ENCODE data around the gene IRF2.
"Not testable (repeated sequence)": the region's sequence is repeated elsewhere in the genome, so short reads cannot be mapped to it uniquely, and the experiment has no call there.

The IRF2 gene

DNA sequence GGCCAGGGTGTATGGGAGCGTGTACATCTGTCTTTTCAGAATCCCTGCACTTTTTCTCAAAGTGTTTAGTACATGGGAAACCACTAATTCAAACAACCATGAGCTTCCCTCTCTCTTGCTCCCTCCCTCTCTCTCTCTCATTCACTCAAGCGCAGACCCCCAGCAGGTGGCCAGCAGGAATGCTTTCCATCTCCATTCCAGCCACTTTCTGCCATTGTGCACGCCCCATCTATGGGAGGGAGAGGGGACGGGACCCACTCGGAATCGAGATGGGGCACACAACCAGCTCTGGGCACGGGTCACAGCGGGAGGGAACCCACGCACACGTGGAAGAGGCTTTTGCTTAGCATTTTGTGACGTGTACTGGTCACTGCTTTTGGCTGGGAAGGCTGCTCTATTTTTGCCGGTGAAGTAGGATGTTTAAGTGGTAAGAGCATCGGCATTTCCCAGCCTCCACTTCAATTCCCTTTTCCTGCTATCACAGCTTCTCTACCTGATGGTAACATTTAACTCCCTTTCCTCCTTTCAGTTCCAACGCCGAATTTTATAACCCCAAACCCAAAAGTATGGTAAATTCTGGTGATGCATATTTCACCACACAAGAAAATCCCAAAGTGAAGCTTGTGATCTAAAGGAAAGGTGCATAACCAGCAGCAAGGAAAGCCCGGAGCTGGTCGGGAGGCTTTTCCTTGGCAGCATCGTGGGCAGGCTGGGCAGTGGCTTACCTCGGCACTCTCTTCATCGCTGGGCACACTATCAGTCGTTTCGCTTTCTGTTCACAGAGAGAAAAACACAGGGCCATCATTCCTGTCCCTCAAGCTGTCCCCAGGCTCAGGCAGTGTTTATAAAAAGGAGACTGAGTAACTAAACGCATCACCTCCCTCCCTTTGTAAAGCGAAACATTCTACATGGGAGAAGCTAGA, 84.1 kb downstream of the IRF2 start:
- DNase-seq (ENCODE audit: low spot score) = peak; percentile 70

DNA sequence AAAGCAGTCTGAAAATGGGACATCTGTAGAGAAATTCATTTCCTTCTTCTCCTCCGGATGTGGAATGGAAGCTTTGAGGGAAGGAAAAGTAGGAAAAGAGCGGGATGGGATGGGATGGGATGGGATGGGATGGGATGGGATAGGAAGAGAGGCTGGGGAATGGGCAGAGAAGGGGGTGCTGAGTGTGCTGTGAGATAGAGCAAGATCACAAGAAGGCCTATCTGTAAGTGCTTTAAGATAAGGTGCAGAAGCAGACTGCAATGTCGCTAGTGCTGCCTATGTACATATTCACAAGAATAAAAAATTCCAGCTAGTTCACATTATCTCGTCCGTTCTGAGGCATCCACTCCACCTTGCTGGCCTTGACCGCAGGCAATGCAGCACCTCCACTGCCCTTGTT, 86.2 kb downstream of the IRF2 start:
- no peak for DNase-seq (ENCODE audit: low spot score)

DNA sequence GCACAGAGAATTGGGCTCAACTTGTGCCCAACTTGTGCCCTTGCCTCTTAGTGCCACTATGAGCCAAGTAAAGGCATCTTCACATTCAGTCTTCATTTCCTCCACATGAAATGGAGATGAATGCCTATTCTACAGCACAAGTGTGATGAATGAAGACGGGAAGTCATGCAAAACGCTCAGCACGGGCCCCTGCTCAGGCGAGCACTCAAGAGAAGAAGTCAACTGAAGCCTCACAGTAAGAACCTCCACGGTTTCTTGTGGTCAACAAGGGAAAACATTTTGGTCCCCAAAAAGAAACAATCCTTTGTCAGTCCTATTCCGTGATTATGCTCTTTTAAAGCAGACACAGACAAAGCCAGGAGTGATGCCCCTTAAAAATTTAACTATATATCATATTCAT, 87.0 kb downstream of the IRF2 start:
- DNase-seq (ENCODE audit: low spot score) = peak; percentile 17

DNA sequence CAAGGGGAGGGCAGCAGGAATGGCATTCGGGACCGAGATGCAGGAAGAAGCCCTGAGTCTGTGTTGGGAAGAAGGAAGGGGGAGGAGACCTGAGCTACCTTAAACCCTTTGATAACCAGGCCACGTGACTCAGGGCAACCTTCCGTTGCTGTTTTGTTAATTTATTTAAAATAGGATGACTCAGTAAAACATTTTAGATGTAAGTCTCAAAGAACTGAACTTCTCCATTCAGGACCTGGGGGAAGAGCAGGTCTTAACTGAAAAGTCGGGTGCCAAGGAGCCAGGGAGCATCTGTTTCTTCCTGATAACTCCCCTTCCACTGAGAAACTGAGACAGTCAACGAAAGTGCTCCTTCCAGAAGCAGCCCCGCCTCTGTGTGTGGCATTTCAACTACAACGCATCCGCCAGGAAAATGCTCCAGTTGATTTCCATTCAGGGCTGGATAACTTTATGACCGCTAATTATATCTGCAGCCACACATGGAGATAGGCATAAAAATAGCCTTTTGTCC, 88.0 kb downstream of the IRF2 start:
- DNase-seq (ENCODE audit: low spot score) = peak; percentile 38

DNA sequence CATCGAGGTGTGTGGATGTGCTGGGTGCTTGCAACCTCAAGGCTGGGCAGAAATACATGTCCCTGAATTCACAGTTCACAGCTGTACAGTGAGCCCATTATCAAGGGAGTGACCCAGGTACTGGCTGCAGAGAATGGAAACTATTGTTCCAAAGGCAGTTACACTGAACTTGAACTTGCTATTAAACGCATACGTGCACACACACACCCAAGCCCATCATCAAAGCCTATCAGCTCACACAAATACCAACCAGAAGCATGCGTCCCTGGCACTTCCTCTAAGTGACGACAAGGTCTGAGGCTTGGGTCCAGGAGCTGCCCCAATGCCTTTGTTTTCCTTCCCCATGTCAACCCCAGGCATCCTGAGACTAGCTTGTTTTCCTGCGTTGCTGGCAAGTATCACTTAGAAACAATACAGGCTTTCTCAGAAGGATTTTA, 88.6 kb downstream of the IRF2 start:
- no peak for DNase-seq (ENCODE audit: low spot score)

DNA sequence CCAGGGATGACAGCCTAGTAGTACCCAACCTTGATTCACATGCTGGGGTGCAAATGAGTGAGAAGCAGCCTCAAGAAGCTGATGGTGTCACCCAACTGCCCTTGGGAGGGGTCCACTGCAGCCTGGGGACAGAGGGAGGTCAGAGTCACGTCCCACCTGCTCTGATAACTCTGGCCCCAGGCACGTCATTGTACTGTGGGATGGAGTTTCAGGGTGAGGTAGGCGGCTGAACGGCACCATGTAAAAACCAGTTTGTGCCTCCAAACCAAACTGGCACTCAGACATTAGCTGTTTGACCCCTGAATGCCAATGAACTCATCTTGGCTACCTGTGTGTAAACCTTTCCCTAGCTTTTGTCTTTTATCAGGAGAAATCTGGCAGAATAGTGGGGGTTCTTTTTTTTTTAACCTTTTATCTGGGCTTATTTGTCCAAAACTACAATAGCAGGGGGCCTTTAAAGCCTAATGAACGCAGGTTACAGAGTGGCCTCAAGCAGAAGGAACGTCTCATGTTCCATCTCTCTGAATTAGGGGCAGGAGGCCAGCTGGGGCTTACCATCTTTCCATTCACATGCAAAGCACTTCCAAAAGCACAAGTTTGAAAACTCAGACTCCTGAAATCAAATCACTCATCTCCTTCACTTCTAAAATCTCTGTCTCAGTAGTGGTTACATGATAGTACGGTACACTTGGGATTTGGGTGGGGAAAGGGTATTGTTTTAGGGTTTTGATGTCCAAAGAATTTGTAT, 89.4 kb downstream of the IRF2 start:
- DNase-seq (ENCODE audit: low spot score) = no peak

DNA sequence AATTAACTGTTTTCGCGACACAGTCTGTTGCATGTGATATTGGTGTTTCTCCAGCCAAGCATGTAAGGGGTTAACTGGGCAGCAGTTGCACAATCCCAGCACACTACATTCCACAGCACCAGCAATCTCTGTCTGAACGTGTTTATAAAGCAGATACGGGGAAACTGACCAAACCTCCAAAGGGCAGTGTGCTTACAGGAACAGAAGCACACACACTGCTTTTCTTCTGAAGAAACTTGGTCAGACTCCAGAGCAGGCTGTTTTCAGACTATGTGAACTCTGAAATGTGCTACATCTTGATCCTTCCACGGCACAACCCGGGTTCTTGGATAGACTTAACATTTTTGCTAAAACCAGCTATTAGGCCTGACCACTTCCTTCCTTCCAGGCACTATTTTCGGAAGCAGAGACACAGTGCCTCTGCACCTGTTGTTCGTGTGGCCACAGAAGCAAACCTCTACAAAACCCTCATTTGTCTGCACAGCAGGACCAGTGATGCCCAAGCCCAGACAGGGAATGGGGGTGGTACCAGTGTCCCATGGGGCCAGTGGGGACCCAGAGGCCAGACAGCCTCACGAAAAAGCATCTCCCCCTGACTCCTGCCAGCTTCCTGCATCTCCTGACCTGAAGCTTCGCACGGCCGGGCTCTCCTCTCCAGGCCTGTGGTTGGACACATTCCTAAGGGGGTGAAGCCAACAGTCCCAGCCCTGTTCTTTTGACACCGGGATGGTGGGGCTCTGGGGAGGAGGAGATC, 90.1 kb downstream of the IRF2 start:
- no peak for DNase-seq (ENCODE audit: low spot score)

DNA sequence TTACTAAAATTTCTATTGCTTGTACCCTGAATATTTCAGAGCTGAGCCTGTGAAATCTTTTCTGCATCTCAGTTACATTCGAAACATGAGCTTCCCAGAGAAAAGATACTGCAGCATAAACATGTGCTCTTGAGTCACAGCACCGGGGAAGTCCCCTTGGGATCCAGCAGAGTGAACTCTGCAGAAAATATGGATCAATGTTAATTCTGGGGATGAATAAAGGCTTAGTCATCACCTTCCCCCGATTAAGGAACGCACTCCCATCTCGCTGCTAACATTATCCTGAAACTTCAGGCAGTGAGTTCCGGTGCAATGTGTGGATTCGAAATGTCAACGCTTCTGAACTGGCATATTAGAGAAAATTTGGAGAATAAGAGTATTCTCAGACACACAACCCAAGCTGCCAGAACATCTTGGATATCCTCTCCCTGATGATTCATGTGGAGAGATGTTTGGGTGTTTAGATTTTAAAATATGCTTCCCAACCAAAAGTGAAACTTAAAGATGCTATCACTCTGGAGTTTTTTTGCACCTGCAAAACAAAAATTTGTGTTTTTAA, 90.8 kb downstream of the IRF2 start:
- no peak for DNase-seq (ENCODE audit: low spot score)

DNA sequence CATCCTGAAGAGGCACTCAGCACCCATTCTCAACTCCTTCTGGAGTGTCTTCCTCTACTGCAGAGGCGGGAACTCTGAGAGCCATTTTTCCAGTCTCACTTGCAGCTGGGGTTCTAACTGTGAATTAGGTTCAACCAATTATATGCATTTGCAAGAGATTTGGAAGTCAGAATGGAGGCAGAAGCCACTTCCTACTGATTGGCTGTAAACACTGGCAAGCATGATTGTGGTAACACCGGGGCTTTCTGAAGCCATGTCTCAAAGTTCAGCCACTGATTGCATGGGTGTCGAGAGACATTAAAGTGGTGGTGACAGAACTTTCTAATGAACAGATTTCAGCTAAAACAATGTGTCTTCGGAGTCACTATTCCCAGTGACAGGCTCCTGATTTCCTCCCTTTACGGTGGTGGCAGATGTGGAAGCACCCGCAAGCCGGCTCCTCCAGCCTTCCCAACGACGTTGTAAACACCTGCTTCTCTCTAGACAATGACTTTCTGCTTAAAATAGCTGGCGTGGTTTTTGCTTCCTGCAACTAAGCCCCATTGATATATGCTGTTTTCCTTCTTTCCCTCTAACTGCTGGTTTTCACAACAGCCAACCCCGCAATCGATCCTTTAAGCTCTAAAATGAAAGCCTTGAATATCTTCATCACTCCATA, 92.0 kb downstream of the IRF2 start:
- no peak for DNase-seq (ENCODE audit: low spot score)

DNA sequence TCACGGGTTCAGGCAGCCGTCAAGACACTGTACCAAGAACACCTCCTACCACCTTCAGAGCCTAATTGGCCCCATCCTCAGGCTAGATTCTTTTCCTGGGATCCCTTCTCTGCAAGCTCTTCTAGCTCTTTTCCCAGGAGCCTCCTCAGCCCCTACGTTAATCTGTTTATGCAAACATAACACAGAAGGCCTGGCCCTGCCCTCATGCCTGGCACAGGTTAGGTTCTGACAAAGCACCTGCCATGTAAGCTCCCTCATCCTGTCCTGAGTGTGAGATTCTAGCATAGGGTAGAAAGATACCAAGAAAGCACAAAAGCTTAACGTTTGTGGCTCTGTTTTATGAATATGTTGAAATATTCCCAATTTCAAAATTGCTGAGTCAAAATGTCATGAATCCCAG, 93.6 kb downstream of the IRF2 start:
- DNase-seq (ENCODE audit: low spot score) = no peak

DNA sequence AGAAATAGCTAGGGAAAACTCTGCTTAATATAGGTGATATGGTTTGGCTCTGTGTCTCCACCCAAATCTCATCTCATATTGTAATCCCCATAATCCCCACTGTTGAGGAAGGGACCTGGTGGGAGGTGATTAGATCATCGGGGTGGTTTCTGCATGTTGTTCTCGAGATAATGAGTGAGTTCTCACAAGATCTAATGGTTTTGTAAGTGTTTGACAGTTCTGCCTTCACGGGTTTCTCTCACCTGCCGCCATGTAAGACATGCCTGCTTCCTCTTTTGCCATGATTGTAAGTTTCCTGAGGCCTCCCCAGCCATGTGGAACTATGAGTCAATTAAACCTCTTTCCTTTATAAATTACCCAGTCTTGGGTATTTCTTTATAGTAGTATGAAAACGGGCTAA, 94.1 kb downstream of the IRF2 start:
- DNase-seq (ENCODE audit: low spot score) = not testable (repeated sequence)

DNA sequence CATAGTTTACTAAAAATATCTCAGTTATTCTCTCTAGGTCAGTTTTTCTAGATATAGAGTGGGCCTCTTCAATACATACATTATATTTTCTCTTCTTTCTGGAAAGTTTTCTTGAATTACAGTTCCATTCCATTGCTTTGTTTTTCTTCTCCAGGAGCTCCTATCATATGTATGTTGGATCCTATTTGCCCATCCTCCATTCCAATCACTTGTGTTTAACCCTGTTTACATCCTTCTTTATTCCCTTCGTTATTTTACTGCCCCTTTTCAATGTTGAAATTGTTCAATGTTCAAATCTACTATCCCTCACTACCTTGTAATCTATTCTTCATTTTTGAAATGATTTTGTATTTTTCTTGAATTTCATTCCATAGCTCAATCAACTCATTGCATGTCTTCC, 97.4 kb downstream of the IRF2 start:
- DNase-seq (ENCODE audit: low spot score) = no peak

DNA sequence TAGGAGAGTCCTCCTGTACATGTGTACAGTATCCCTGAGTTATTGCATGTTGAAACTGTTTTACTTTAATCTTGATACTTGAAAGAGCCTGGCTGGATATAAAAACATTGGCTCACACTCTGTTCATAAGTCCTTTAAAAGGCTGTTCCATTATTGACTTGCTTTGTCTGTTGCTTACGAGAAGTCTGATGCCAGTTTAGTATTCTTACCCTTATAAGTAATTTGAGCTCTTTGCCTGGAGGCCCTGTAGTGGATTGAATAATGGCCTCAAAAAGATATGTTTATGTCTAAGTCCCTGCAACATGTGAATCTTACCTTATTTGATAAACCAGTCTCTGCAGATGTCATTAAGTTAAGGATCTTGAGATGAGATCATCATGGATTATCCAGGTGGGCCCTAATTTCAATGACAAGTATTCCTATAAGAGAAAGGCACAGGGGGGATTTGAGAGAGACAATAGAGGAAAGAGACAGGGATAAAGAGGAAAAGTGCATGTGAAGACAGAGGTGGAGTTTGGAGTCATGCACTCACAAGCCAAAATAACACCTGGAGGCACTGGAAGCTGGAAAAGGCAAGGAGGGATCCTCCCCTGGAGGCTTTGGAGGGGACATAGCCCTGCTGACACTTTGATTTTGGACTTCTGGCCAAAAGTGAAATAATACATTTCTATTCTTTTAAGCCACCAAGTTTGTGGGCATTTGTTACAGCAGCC, 98.1 kb downstream of the IRF2 start:
- no peak for DNase-seq (ENCODE audit: low spot score)

DNA sequence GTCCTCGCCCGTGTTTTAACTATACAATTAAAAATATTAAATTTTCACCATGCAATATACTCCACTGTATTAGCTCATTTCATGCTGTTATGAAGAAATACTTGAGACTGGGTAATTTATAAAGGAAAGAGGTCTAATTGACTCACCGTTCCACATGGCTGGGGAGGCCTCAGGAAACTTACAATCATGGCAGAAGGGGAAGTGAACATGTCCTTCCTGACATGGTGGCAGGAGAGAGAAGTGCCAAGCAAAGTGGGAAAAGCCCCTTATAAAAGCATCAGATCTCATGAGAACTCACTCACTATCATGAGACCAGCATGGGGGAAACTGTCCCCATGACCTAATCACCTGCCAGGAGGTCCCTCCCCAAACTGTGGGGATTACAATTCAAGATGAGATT, 98.7 kb downstream of the IRF2 start:
- DNase-seq (ENCODE audit: low spot score) = not testable (repeated sequence)

DNA sequence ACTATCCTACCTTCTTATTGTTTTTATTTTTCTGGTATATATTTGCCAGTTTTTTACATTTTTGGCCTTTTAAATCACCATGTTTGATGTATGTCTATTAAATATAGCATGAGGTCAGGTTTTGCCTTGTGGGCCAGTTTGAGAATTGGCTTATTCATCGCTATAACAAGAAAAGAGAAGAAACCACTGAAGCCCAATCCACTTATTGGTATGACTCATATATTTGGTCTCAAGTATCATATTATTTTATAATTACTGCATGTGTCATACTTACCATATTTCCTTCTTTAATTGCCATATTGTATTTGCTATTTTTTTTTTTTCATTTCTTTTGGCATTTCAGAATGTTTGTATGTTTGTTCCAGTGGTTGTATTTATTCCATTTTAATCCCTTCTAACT, 99.3 kb downstream of the IRF2 start:
- no peak for DNase-seq (ENCODE audit: low spot score)

DNA sequence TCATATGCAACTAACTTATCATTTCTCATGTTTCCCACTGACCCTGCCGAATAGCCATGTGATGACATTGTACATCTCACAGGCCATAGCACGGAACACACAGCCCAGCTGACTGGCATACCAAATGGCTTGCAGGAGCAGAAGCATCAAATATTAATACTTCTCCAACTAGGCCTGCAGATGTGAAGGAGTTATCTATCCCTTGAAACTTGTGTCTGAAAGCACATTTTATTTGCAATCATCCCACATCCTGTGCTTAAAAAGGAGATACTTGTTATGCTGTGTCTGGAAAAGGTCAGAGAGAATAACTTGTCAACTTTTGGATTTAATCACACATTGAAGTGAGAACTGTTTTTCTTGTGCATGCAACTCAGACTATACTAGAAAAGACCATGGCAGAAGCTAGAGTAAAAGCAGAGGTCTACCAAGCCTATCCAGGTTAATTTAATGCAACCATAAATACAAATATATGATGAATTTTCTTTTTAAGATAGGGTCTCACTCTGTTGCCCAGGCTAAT, 100.4 kb downstream of the IRF2 start:
- DNase-seq (ENCODE audit: low spot score) = no peak

DNA sequence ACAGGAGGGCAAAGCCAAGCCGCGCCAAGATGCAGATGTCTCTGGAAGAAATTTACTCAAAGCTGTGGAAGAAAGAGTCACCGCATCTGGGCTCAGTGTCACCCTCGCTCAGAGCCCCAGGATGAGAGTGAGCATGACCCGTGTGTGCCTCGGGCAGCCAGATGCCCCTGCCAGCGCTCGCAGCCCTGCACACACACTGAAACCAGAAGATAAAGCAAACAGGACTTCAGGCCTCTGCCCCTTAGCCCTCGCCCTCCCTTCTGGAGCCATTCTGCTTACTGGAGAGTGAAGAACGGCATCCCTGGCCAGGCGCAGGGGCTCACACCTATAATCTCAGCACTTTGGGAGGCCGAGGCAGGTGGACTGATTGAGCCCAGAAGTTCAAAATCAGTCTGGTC, 103.0 kb downstream of the IRF2 start:
- DNase-seq (ENCODE audit: low spot score) = no peak

DNA sequence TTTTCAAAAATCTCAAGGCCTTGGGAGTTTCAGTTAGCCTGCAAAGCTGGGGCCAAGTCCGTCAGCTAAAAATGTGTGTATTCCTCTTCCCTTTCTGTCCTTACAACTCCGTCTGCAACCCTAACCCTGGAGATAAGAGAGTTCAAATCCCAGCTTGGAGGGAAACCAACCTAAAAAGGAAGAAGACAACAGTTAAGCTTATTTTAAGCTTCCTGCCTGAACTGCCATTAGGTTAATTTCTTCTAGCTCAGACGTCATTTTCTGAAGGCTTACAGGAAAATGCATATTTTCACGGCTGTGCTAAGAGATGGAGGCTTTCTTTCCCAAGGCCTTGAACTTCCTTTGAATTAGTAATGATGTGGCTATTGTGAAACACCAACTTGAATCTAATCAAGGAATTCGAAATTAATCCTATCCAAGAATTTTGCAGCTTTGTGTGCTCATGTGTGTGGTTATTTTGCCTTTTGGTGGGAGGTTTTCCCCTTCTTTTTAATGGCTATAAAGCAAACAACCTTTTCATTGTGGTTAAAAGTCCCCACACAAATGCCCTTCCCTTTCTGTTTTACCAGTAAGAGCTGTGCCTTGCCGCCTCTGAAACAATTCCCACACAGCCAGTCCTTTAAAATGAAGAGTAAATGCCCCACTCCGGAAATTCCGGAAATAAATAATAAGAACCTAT, 103.5 kb downstream of the IRF2 start:
- DNase-seq (ENCODE audit: low spot score) = no peak

DNA sequence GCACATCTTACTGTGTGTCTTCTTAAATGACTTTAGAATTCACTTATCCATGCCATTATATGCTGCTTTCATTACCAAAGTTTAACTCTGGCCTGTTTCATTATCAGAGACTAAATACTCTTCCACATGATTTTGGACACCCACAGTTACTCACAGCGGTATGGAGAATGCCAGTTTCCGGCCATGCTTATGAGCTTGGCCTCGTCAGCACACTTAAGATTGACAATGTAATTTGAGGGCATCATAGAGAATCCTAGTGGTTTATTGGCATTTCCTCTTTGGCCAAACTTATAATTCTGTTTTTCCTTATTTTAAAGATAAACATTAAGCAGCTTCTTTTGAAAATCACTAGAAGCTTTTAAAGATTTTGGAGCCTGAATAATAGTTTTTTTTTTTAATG, 104.5 kb downstream of the IRF2 start:
- DNase-seq (ENCODE audit: low spot score) = no peak

DNA sequence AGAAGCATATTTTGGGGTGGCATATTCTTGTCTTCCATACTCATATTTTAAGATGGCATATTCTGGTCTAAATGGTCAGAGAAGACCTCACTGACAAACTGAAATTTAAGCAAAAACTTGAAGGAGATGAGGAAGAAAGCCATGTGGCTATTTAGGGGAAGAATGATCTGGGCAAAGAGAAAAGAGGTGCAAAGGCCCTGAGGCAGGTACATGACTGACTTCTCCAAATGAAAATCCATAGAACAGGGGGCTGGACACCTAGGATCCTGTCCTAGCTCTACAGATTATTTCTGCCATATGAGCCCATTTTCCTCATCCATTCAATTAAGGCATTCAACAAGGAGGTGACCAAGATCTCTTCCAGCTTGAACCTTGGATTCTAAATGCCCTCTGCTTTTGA, 105.6 kb downstream of the IRF2 start:
- no peak for DNase-seq (ENCODE audit: low spot score)
